ENCODE data around the gene GPR35.
A peak's percentile ranks its signal among the peaks of the same experiment; 100 is the strongest.

Gene GPR35

GRCh38 chr2:240624011-240624949 lies 1.0 kb upstream of the GPR35 start:
- DNase-seq, result peak; percentile 29

- peak; percentile 25 for DNase-seq
Measured at GRCh38 chr2:240626531-240627300, 1.4 kb downstream of the GPR35 start.

- DNase-seq, result peak; percentile 26
Measured at GRCh38 chr2:240627736-240628506, 2.6 kb downstream of the GPR35 start.

GRCh38 chr2:240628507-240628807 lies 3.2 kb downstream of the GPR35 start:
- no peak for DNase-seq

GRCh38 chr2:240628808-240629618 lies 3.7 kb downstream of the GPR35 start:
- DNase-seq, result peak; percentile 20

GRCh38 chr2:240629619-240629967 lies 4.3 kb downstream of the GPR35 start:
- no peak for DNase-seq

- peak; percentile 27 for DNase-seq
Measured at GRCh38 chr2:240629968-240630770, 4.9 kb downstream of the GPR35 start.

GRCh38 chr2:240630771-240631547 lies 5.7 kb downstream of the GPR35 start:
- peak; percentile 7 for DNase-seq

- DNase-seq, result peak; percentile 16
Measured at GRCh38 chr2:240631548-240632305, 6.4 kb downstream of the GPR35 start.

- DNase-seq, result peak; percentile 5
Measured at GRCh38 chr2:240632306-240632721, 7.0 kb downstream of the GPR35 start.

- no peak for DNase-seq
Measured at GRCh38 chr2:240635121-240635997, 10.1 kb downstream of the GPR35 start.

- no peak for DNase-seq
Measured at GRCh38 chr2:240635998-240636547, 10.8 kb downstream of the GPR35 start.

- peak; percentile 27 for DNase-seq
Measured at GRCh38 chr2:240636563-240637115, 11.4 kb downstream of the GPR35 start.

- peak; percentile 16 for DNase-seq
Measured at GRCh38 chr2:240637116-240637900, 12.0 kb downstream of the GPR35 start.

- no peak for DNase-seq
Measured at GRCh38 chr2:240637901-240638345, 12.6 kb downstream of the GPR35 start.

- no peak for DNase-seq
Measured at GRCh38 chr2:240638512-240639160, 13.4 kb downstream of the GPR35 start.

GRCh38 chr2:240639566-240639965 lies 14.3 kb downstream of the GPR35 start:
- no peak for DNase-seq

All from activated CD4-positive, CD25-positive, alpha-beta regulatory T cell treated with anti-CD3 and anti-CD28 coated beads, Interleukin-2, amount 50 U/mL, for 72 hours (primary cell).